Measurements from ENCODE around the gene ITGB2. TPM values are rescaled to one million over a fixed set of nuclear protein-coding genes. Genes with fewer than 3 reads are reported as not detected.

The ITGB2 gene
- total RNA-seq, 2 donors from 2014 or later: 448 to 1,246 TPM

GRCh38 chr21:44901391-44902074 lies 19.2 kb downstream of the ITGB2 start:
- no peak overlapping the region for H3K4me3 Mint-ChIP-seq
- H3K9me3 Mint-ChIP-seq: no peaks in the 10 kb centered on the region
- H3K27me3 Mint-ChIP-seq: no peaks in the 10 kb centered on the region
- peaks cover 23% of the 10 kb centered on the region for H3K36me3 Mint-ChIP-seq
- H3K4me1 Mint-ChIP-seq (ENCODE audit: low read depth in 2 of 2): peaks cover 21 to 28% of the 10 kb centered on the region in 2 donors
- DNase-seq (ENCODE audit: low spot score): no peak
- H3K27ac Mint-ChIP-seq: no peak overlapping the region
- ATAC-seq: no peak

- no peak overlapping the region for H3K27ac Mint-ChIP-seq
- DNase-seq (ENCODE audit: low spot score) (no peak), ATAC-seq (no peak)
- peaks cover 21 to 26% of the 10 kb centered on the region in 2 donors for H3K4me1 Mint-ChIP-seq (ENCODE audit: low read depth in 2 of 2)
- H3K36me3 Mint-ChIP-seq: peaks cover 23% of the 10 kb centered on the region
- no peaks in the 10 kb centered on the region for H3K27me3 Mint-ChIP-seq
- no peak overlapping the region for H3K4me3 Mint-ChIP-seq
- no peaks in the 10 kb centered on the region for H3K9me3 Mint-ChIP-seq
Measured at GRCh38 chr21:44900559-44901251, 20.0 kb downstream of the ITGB2 start.

GRCh38 chr21:44899768-44900558 lies 20.7 kb downstream of the ITGB2 start:
- no peaks in the 10 kb centered on the region for H3K9me3 Mint-ChIP-seq
- no peak overlapping the region for H3K27ac Mint-ChIP-seq
- H3K27me3 Mint-ChIP-seq: no peaks in the 10 kb centered on the region
- peaks cover 21 to 24% of the 10 kb centered on the region in 2 donors for H3K4me1 Mint-ChIP-seq (ENCODE audit: low read depth in 2 of 2)
- H3K36me3 Mint-ChIP-seq: peaks cover 23% of the 10 kb centered on the region
- no peak for ATAC-seq
- H3K4me3 Mint-ChIP-seq: no peak overlapping the region
- no peak for DNase-seq (ENCODE audit: low spot score)

GRCh38 chr21:44898851-44899767 lies 21.6 kb downstream of the ITGB2 start:
- Mint-ChIP-seq H3K27ac (no peak overlapping the region), H3K27me3 (no peaks in the 10 kb centered on the region), H3K4me1 (ENCODE audit: low read depth in 2 of 2) (peaks cover 13 to 17% of the 10 kb centered on the region in 2 donors), H3K4me3 (no peak overlapping the region), H3K9me3 (no peaks in the 10 kb centered on the region), H3K36me3 (peaks cover 16% of the 10 kb centered on the region)
- DNase-seq (ENCODE audit: low spot score) (no peak), ATAC-seq (no peak)

GRCh38 chr21:44898011-44898488 lies 22.6 kb downstream of the ITGB2 start:
- ATAC-seq (no peak), DNase-seq (ENCODE audit: low spot score) (no peak)
- no peaks in the 10 kb centered on the region for H3K27me3 Mint-ChIP-seq
- peaks cover 18 to 22% of the 10 kb centered on the region in 2 donors for H3K4me1 Mint-ChIP-seq (ENCODE audit: low read depth in 2 of 2)
- H3K4me3 Mint-ChIP-seq: no peak overlapping the region
- H3K9me3 Mint-ChIP-seq: no peaks in the 10 kb centered on the region
- no peak overlapping the region for H3K27ac Mint-ChIP-seq
- H3K36me3 Mint-ChIP-seq: peaks cover 14% of the 10 kb centered on the region

- peaks cover 8% of the 10 kb centered on the region for H3K36me3 Mint-ChIP-seq
- ATAC-seq: peak in 1 of 2 donors; percentile 3
Measured at GRCh38 chr21:44897326-44898010, 23.2 kb downstream of the ITGB2 start.

GRCh38 chr21:44896561-44897286 lies 24.0 kb downstream of the ITGB2 start:
- peaks cover under 1% of the 10 kb centered on the region for H3K36me3 Mint-ChIP-seq
- no peaks in the 10 kb centered on the region for H3K27me3 Mint-ChIP-seq
- H3K4me1 Mint-ChIP-seq (ENCODE audit: low read depth in 2 of 2): peaks cover 10 to 12% of the 10 kb centered on the region in 2 donors
- DNase-seq (ENCODE audit: low spot score): no peak
- ATAC-seq: no peak
- H3K27ac Mint-ChIP-seq: no peak overlapping the region
- H3K9me3 Mint-ChIP-seq: no peaks in the 10 kb centered on the region
- no peak overlapping the region for H3K4me3 Mint-ChIP-seq

More at GRCh38 chr21:44897326-44898010, 23.2 kb downstream of the ITGB2 start:
- no peak overlapping the region for H3K27ac Mint-ChIP-seq
- H3K4me3 Mint-ChIP-seq: no peak overlapping the region
- no peaks in the 10 kb centered on the region for H3K9me3 Mint-ChIP-seq
- H3K4me1 Mint-ChIP-seq (ENCODE audit: low read depth in 2 of 2): peaks cover 12 to 17% of the 10 kb centered on the region in 2 donors
- no peak for DNase-seq (ENCODE audit: low spot score)
- no peaks in the 10 kb centered on the region for H3K27me3 Mint-ChIP-seq

- Mint-ChIP-seq H3K9me3 (no peaks in the 10 kb centered on the region), H3K4me3 (no peak overlapping the region), H3K4me1 (ENCODE audit: low read depth in 2 of 2) (peaks cover 10 to 12% of the 10 kb centered on the region in 2 donors), H3K27me3 (no peaks in the 10 kb centered on the region), H3K36me3 (no peaks in the 10 kb centered on the region), H3K27ac (no peak overlapping the region)
- ATAC-seq (no peak), DNase-seq (ENCODE audit: low spot score) (no peak)
Measured at GRCh38 chr21:44895859-44896258, 24.8 kb downstream of the ITGB2 start.

GRCh38 chr21:44894687-44895302 lies 25.9 kb downstream of the ITGB2 start:
- ATAC-seq: no peak
- no peak overlapping the region for H3K4me3 Mint-ChIP-seq
- H3K27ac Mint-ChIP-seq: peak overlapping the region in 1 of 2 donors; percentile 25
- H3K9me3 Mint-ChIP-seq: no peaks in the 10 kb centered on the region
- H3K36me3 Mint-ChIP-seq: no peaks in the 10 kb centered on the region
- no peak for DNase-seq (ENCODE audit: low spot score)
- no peaks in the 10 kb centered on the region for H3K27me3 Mint-ChIP-seq
- H3K4me1 Mint-ChIP-seq (ENCODE audit: low read depth in 2 of 2): peaks cover 8 to 10% of the 10 kb centered on the region in 2 donors

- no peak for ATAC-seq
- H3K4me1 Mint-ChIP-seq (ENCODE audit: low read depth in 2 of 2): peaks cover 8 to 10% of the 10 kb centered on the region in 2 donors
- no peaks in the 10 kb centered on the region for H3K36me3 Mint-ChIP-seq
- no peak for DNase-seq (ENCODE audit: low spot score)
- H3K9me3 Mint-ChIP-seq: no peaks in the 10 kb centered on the region
- H3K27me3 Mint-ChIP-seq: no peaks in the 10 kb centered on the region
- peak overlapping the region; percentile 11 to 16 for H3K27ac Mint-ChIP-seq
- no peak overlapping the region for H3K4me3 Mint-ChIP-seq
Measured at GRCh38 chr21:44893948-44894656, 26.6 kb downstream of the ITGB2 start.

GRCh38 chr21:44893278-44893556 lies 27.5 kb downstream of the ITGB2 start:
- ATAC-seq (no peak), DNase-seq (ENCODE audit: low spot score) (no peak)
- Mint-ChIP-seq H3K9me3 (no peaks in the 10 kb centered on the region), H3K27me3 (no peaks in the 10 kb centered on the region), H3K36me3 (no peaks in the 10 kb centered on the region), H3K4me3 (no peak overlapping the region), H3K4me1 (ENCODE audit: low read depth in 2 of 2) (peaks cover 7 to 8% of the 10 kb centered on the region in 2 donors), H3K27ac (peak overlapping the region; percentile 11 to 16)
